Measurements from ENCODE around the gene ANTXRL. TPM values are rescaled to one million over a fixed set of nuclear protein-coding genes. Genes with fewer than 3 reads are reported as not detected.
"Not testable (repeated sequence)": the region's sequence is repeated elsewhere in the genome, so short reads cannot be mapped to it uniquely, and the experiment has no call there.

ANTXRL gene
- total RNA-seq, 1 experiment from 2014 or later, result not detected

DNA sequence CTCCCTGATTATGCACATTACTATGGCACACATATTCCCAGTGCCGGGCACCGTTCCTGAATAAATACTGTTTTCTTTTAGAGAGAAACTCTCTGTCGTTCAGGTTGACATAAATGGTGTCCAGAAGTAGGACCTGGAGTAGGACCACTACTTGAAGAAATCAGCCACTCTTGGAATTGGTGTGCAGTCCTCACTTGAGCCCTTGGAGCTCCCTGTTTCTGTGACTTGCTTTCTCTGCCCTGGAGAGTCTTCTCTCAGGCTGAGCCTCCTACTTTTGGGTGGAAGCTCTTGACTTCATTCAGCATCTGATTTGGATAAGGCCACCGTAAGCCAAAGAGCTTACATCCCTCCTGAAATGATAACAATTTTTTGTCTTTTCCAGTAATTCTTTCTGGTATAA is 29.7 kb upstream of the ANTXRL start:
- DNase-seq, result no peak
- intact Hi-C loops (cut with micrococcal nuclease; ENCODE audit: unreplicated experiment), result loop anchor here (10.0 kb wide), 1 partner anchor 1022 kb away; no protein-coding TSS in a partner anchor
- peaks cover 9% of the 10 kb centered on the region for H3K4me1 Mint-ChIP-seq (ENCODE audit: low read depth, unreplicated experiment)
- no peak for TF ChIP-seq CTCF (IDR thresholded peaks at IDR 0.05; ENCODE audit: unreplicated experiment)
- no peaks in the 10 kb centered on the region for H3K9me3 Mint-ChIP-seq (ENCODE audit: low read depth, unreplicated experiment)
- no peaks in the 10 kb centered on the region for H3K36me3 Mint-ChIP-seq (ENCODE audit: insufficient read depth, unreplicated experiment)
- no peak overlapping the region for H3K4me3 Mint-ChIP-seq (ENCODE audit: low read depth, unreplicated experiment)
- peaks cover 72% of the 10 kb centered on the region for H3K27me3 Mint-ChIP-seq (ENCODE audit: unreplicated experiment)
- CTCF ChIA-PET, result interaction anchor here (0.7 to 2.1 kb wide), 3 partner anchors 12 to 39 kb away, joined by 3 to 4 read pairs (median 3); no protein-coding TSS in a partner anchor
- no peak overlapping the region for H3K27ac Mint-ChIP-seq (ENCODE audit: unreplicated experiment)
- BruUV-seq (replicated peaks), result no TSS peak

DNA sequence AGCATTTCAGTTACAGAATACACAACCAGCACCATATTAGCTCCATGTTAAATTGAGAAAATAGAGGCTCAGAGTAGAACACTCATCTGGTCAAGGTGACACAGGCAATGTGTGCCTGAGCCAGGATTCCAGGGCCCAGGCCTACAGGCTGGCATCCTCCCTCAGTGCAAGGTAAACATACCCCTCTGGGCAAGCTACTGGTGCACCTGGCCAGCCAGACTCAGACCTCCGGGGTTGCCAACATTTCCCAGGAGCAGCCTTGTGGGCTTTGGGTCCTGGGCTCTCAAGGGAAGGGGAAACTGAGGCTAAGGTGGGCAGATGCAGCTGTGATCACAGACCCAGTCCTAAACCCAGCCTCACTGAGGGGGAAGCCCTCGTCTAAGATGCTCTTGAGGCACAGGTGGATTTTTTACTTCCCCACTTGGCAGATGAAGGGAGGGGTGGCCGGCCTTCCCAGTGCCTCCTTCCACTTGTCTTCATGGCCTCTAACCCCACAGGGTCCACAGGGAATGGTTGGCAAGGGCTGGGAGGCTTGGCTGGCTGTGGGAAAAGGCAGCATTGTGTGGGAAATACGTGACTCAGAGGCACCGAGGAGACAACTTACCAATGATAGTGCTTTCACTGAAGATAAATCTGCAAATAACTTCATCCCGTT is 23.8 kb upstream of the ANTXRL start:
- BruUV-seq (replicated peaks); H3K4me3 Mint-ChIP-seq (ENCODE audit: low read depth, unreplicated experiment); intact Hi-C loops (cut with micrococcal nuclease; ENCODE audit: unreplicated experiment); H3K9me3 Mint-ChIP-seq (ENCODE audit: low read depth, unreplicated experiment); DNase-seq; H3K36me3 Mint-ChIP-seq (ENCODE audit: insufficient read depth, unreplicated experiment); H3K4me1 Mint-ChIP-seq (ENCODE audit: low read depth, unreplicated experiment); H3K27ac Mint-ChIP-seq (ENCODE audit: unreplicated experiment): not testable (repeated sequence)
- CTCF ChIA-PET, result interaction anchor here (0.6 kb wide), 1 partner anchor 547 kb away, joined by 3 read pairs; no protein-coding TSS in a partner anchor
- H3K27me3 Mint-ChIP-seq (ENCODE audit: unreplicated experiment), result peaks cover 34% of the 10 kb centered on the region

- no peaks in the 10 kb centered on the region for H3K9me3 Mint-ChIP-seq (ENCODE audit: low read depth, unreplicated experiment)
- no peaks in the 10 kb centered on the region for H3K36me3 Mint-ChIP-seq (ENCODE audit: insufficient read depth, unreplicated experiment)
- intact Hi-C loops (cut with micrococcal nuclease; ENCODE audit: unreplicated experiment), result no loop called here
- no peak overlapping the region for H3K4me3 Mint-ChIP-seq (ENCODE audit: low read depth, unreplicated experiment)
- DNase-seq, result no peak
- BruUV-seq (replicated peaks), result no TSS peak
- no peak overlapping the region for H3K27ac Mint-ChIP-seq (ENCODE audit: unreplicated experiment)
- H3K4me1 Mint-ChIP-seq (ENCODE audit: low read depth, unreplicated experiment), result no peaks in the 10 kb centered on the region
- TF ChIP-seq CTCF (IDR thresholded peaks at IDR 0.05; ENCODE audit: unreplicated experiment), result no peak
- peaks cover 26% of the 10 kb centered on the region for H3K27me3 Mint-ChIP-seq (ENCODE audit: unreplicated experiment)
- CTCF ChIA-PET, result interaction anchor here (1.2 kb wide), 1 partner anchor 20 kb away, joined by 3 read pairs; no protein-coding TSS in a partner anchor
These were observed 22.9 kb upstream of the ANTXRL start for GRCh38 chr10:46263831-46264268.

- TF ChIP-seq CTCF (IDR thresholded peaks at IDR 0.05; ENCODE audit: unreplicated experiment), result no peak
- no peaks in the 10 kb centered on the region for H3K36me3 Mint-ChIP-seq (ENCODE audit: insufficient read depth, unreplicated experiment)
- intact Hi-C loops (cut with micrococcal nuclease; ENCODE audit: unreplicated experiment), result no loop called here
- no peaks in the 10 kb centered on the region for H3K9me3 Mint-ChIP-seq (ENCODE audit: low read depth, unreplicated experiment)
- no peaks in the 10 kb centered on the region for H3K4me1 Mint-ChIP-seq (ENCODE audit: low read depth, unreplicated experiment)
- CTCF ChIA-PET, result interaction anchor here (1.1 to 1.2 kb wide), 2 partner anchors 20 to 1029 kb away, joined by 3 to 5 read pairs; no protein-coding TSS in a partner anchor
- no peak for DNase-seq
- no TSS peak for BruUV-seq (replicated peaks)
- H3K27me3 Mint-ChIP-seq (ENCODE audit: unreplicated experiment), result peaks cover 22% of the 10 kb centered on the region
- no peak overlapping the region for H3K27ac Mint-ChIP-seq (ENCODE audit: unreplicated experiment)
- H3K4me3 Mint-ChIP-seq (ENCODE audit: low read depth, unreplicated experiment), result no peak overlapping the region
These were observed 22.5 kb upstream of the ANTXRL start for GRCh38 chr10:46264336-46264735.
